ENCODE data around the gene CDH24. TPM values are rescaled to one million over a fixed set of nuclear protein-coding genes. Genes with fewer than 3 reads are reported as not detected.

CDH24 gene
- total RNA-seq, 1 donor from 2014 or later: 15.0 TPM

DNA sequence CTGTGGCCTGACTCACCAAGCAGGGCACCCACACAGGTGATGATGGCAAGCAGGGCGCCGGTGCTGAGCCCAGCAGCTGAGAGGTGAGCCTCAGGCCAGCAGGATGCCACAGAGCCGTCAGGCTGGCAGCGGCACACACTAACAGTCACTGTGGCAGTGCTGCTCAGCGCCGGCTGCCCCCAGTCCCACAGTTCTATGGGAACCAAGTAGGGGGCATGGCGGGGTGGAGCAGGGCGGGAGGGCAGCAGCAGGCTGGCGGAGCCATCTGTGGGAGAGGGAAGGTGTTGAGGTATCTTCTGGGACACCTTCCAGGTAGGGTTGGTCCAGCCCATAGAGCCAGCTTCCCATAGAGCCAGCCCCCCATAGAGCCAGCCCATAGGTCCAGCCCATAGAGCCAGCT lies 8.3 kb downstream of the CDH24 start:
- H4K20me1 ChIP-seq (ENCODE audit: low read depth): no peaks in the 10 kb centered on the region
- H3K4me1 Mint-ChIP-seq: peaks cover 7% of the 10 kb centered on the region
- H3K79me2 ChIP-seq (ENCODE audit: low read depth): no peaks in the 10 kb centered on the region
- no peak overlapping the region for H2AFZ ChIP-seq (replicated peaks)
- no peaks in the 10 kb centered on the region for H3K36me3 ChIP-seq
- no peak overlapping the region for H3K27ac Mint-ChIP-seq
- TF ChIP-seq EZH2phosphoT487 (IDR thresholded peaks at IDR 0.05): no peak
- no peak for TF ChIP-seq EZH2 (IDR thresholded peaks at IDR 0.05)
- no peak for TF ChIP-seq CTCF (IDR thresholded peaks at IDR 0.05)
- H3K27ac ChIP-seq: no peak overlapping the region
- no peak overlapping the region for H3K4me2 ChIP-seq
- peaks cover 12% of the 10 kb centered on the region for H3K27me3 Mint-ChIP-seq (ENCODE audit: insufficient read depth, low read depth)
- H3K9ac ChIP-seq: no peak overlapping the region
- no peak for DNase-seq (ENCODE audit: low spot score)
- H3K9me3 Mint-ChIP-seq: no peaks in the 10 kb centered on the region
- H3K4me3 ChIP-seq: no peak overlapping the region
- H3K9me3 ChIP-seq (ENCODE audit: low read depth): no peaks in the 10 kb centered on the region
- H3F3A ChIP-seq (ENCODE audit: low read depth): no peaks in the 10 kb centered on the region
- H3K36me3 Mint-ChIP-seq: peaks cover 23% of the 10 kb centered on the region
- H3K27me3 ChIP-seq: no peaks in the 10 kb centered on the region
- H3K4me1 ChIP-seq: peaks cover 7% of the 10 kb centered on the region
- H3K4me3 Mint-ChIP-seq: no peak overlapping the region

GRCh38 chr14:23047751-23048693 lies 9.3 kb downstream of the CDH24 start:
- Histone ChIP-seq H2AFZ (replicated peaks) (no peak overlapping the region), H4K20me1 (ENCODE audit: low read depth) (no peaks in the 10 kb centered on the region), H3K4me1 (peaks cover 14% of the 10 kb centered on the region), H3K27ac (no peak overlapping the region), H3K36me3 (no peaks in the 10 kb centered on the region), H3K27me3 (no peaks in the 10 kb centered on the region), H3K9me3 (ENCODE audit: low read depth) (no peaks in the 10 kb centered on the region), H3F3A (ENCODE audit: low read depth) (no peaks in the 10 kb centered on the region), H3K9ac (no peak overlapping the region), H3K79me2 (ENCODE audit: low read depth) (no peaks in the 10 kb centered on the region), H3K4me2 (no peak overlapping the region), H3K4me3 (no peak overlapping the region)
- TF ChIP-seq CTCF (IDR thresholded peaks at IDR 0.05) (no peak), EZH2 (IDR thresholded peaks at IDR 0.05) (no peak)
- DNase-seq (ENCODE audit: low spot score): no peak
- H3K27ac Mint-ChIP-seq: no peak overlapping the region
- H3K9me3 Mint-ChIP-seq: no peaks in the 10 kb centered on the region
- H3K4me3 Mint-ChIP-seq: no peak overlapping the region
- peaks cover 15% of the 10 kb centered on the region for H3K4me1 Mint-ChIP-seq
- H3K36me3 Mint-ChIP-seq: peaks cover 16% of the 10 kb centered on the region
- H3K27me3 Mint-ChIP-seq (ENCODE audit: insufficient read depth, low read depth): peaks cover 10% of the 10 kb centered on the region

DNA sequence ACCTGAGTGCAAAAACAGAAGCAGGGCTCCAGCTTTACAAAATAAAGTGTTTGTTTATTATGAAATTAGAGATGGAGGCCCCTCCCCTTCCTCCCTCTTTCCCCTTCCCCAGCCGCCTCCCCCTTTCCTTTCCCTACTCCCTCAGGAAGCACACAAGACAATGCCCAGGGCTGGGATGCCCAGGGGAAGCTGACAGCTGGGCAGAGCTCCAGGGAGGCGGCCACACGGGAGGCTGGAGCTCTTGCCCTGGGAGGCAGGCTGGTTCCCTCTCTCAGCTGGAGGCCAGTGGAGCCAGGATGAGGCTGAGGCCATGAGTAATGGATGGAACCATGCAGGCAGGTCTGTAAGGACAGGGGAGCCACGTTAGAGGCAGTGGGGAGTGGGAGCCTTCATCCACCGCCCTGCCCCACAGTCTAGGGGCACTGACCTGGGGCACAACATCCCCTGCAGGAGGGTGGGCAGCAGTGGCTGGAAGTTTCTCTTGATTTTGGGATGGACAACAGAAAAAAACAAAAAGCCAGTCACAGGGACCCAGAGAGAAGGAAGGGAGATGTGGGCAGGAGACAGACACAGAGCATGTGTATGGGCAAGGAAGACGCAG lies 10.2 kb downstream of the CDH24 start:
- Histone ChIP-seq H2AFZ (replicated peaks) (no peak overlapping the region), H3K9me3 (ENCODE audit: low read depth) (no peaks in the 10 kb centered on the region), H3K4me2 (no peak overlapping the region), H3K9ac (no peak overlapping the region), H3K4me3 (no peak overlapping the region), H3K36me3 (no peaks in the 10 kb centered on the region), H3K4me1 (peaks cover 14% of the 10 kb centered on the region), H4K20me1 (ENCODE audit: low read depth) (no peaks in the 10 kb centered on the region), H3K27me3 (no peaks in the 10 kb centered on the region), H3F3A (ENCODE audit: low read depth) (no peaks in the 10 kb centered on the region), H3K79me2 (ENCODE audit: low read depth) (no peaks in the 10 kb centered on the region), H3K27ac (no peak overlapping the region)
- TF ChIP-seq EZH2phosphoT487 (IDR thresholded peaks at IDR 0.05): no peak
- no peaks in the 10 kb centered on the region for H3K9me3 Mint-ChIP-seq
- peaks cover 9% of the 10 kb centered on the region for H3K27me3 Mint-ChIP-seq (ENCODE audit: insufficient read depth, low read depth)
- no peak for DNase-seq (ENCODE audit: low spot score)
- H3K4me3 Mint-ChIP-seq: no peak overlapping the region
- no peak overlapping the region for H3K27ac Mint-ChIP-seq
- H3K36me3 Mint-ChIP-seq: peaks cover 11% of the 10 kb centered on the region
- peaks cover 13% of the 10 kb centered on the region for H3K4me1 Mint-ChIP-seq
